Aorta (tissue), 5 donors: Measurements from ENCODE around the gene PTPRA. TPM values are rescaled to one million over a fixed set of nuclear protein-coding genes. Genes with fewer than 3 reads are reported as not detected.

ENCODE experiments used
- ATAC-seq: fragments of 200-7000 bp; cut with Tn5 transposase; one replicate; pipeline ENCODE4 v1.9.1; 2022; ENCODE audit warnings: moderate library complexity; ENCODE audit not compliant: low FRiP score
- DNase-seq, 2 donors: peaks; one replicate each; pipeline ENCODE4 v3.0.0-alpha.2; 2020
- H3K27ac ChIP-seq, 2 donors: one replicate each; pipeline ENCODE4 v1.5.1; 2013; ENCODE audit warnings: low read length in 2 of 2, mild to moderate bottlenecking in 2 of 2, moderate library complexity in 2 of 2, control low read depth in 1 of 2, inconsistent platforms in 1 of 2, low read depth in 1 of 2
- H3K27me3 ChIP-seq, 2 donors: one replicate each; pipeline ENCODE4 v1.6.1; 2013; ENCODE audit warnings: control low read depth in 1 of 2, low read length in 1 of 2, mild to moderate bottlenecking in 1 of 2, moderate library complexity in 1 of 2; ENCODE audit not compliant: insufficient read depth in 2 of 2, control insufficient read depth in 1 of 2
- H3K36me3 ChIP-seq, 2 donors: one replicate each; pipeline ENCODE4 v1.6.1; 2013; ENCODE audit warnings: control low read depth in 1 of 2, low read length in 1 of 2, mild to moderate bottlenecking in 1 of 2; ENCODE audit not compliant: insufficient read depth in 2 of 2, control insufficient read depth in 1 of 2
- H3K4me1 ChIP-seq, 2 donors: one replicate each; pipeline ENCODE4 v1.6.1; 2013; ENCODE audit warnings: low read length in 2 of 2, control low read depth in 1 of 2, mild to moderate bottlenecking in 1 of 2, moderate library complexity in 1 of 2; ENCODE audit not compliant: insufficient read depth in 2 of 2, control insufficient read depth in 1 of 2
- H3K4me3 ChIP-seq, 2 donors: one replicate each; pipeline ENCODE4 v1.5.1; 2013; ENCODE audit warnings: low read length in 2 of 2, control low read depth in 1 of 2, mild to moderate bottlenecking in 1 of 2
- H3K9me3 ChIP-seq: one replicate; pipeline ENCODE4 v1.6.1; 2013; ENCODE audit warnings: mild to moderate bottlenecking, low read length; ENCODE audit not compliant: control insufficient read depth
- WGBS, 2 donors: extraction: QIAGEN DNeasy Blood & Tissue Kit; methylation state at CpG; one replicate each; pipeline ENCODE4 v1.1.7; 2013; 5-methylcytosine and 5-hydroxymethylcytosine counted together
- intact Hi-C, 2 donors: fragments of 100-400 bp; cut with DNase I; formaldehyde crosslinking; loops; one replicate each; pipeline versions ENCODE4 v1.14.2 to v1.15.0; 2022
- polyA plus RNA-seq, 2 donors: library from polyadenylated mRNA; stranded (reverse); fragments of 200-250 nt; gene quantifications; one replicate each; pipeline ENCODE4 v1.2.3, GENCODE V29; 2013
- total RNA-seq, 2 donors: library from RNA; stranded (reverse); fragmentation: NEBNext Ultra II Directional; extraction: Animal tissue kit (Norgen Biotek cat#: 25700); gene quantifications; one replicate each; pipeline ENCODE4 v1.2.1, GENCODE V29; 2021
- donor health status: healthy with polysubstance abuse.
- donor health status: Bipolar disorder and iron deficiency.
- donor health status: DM: no; HTN: no; CAD: no.
- donor health status: DM: no; HTN: no; CAD: no.
- donor health status: DM: yes; HTN: yes; CAD: no.

The PTPRA gene
- total and polyA plus RNA-seq, 4 donors: 15.9 to 69.7 (median 49.4) TPM

GRCh38 chr20:2835331-2835796 lies 37.9 kb upstream of the PTPRA start:
- 92 to 95% methylated on average over 6 of the region's 6 CpGs for WGBS, 2 donors
- intact Hi-C loops: loop anchor here in 1 of 2 donors (10.0 kb wide), 1 partner anchor 311 kb away; no protein-coding TSS in a partner anchor
- H3K9me3 ChIP-seq: no peaks in the 10 kb centered on the region

GRCh38 chr20:2836035-2836434 lies 37.2 kb upstream of the PTPRA start:
- Histone ChIP-seq H3K4me1 (no peaks in the 10 kb centered on the region), H3K27me3 (no peaks in the 10 kb centered on the region), H3K27ac (no peak overlapping the region), H3K9me3 (no peaks in the 10 kb centered on the region), H3K36me3 (no peaks in the 10 kb centered on the region), H3K4me3 (no peak overlapping the region)
- DNase-seq (no peak), ATAC-seq (no peak)
- WGBS, 2 donors: 83 to 92% methylated on average over 5 of the region's 5 CpGs
- intact Hi-C loops: loop anchor here in 1 of 2 donors (10.0 kb wide), 1 partner anchor 311 kb away; no protein-coding TSS in a partner anchor

More at GRCh38 chr20:2835331-2835796, 37.9 kb upstream of the PTPRA start:
- no peak for ATAC-seq
- Histone ChIP-seq H3K4me3 (no peak overlapping the region), H3K4me1 (no peaks in the 10 kb centered on the region), H3K27ac (no peak overlapping the region), H3K27me3 (no peaks in the 10 kb centered on the region), H3K36me3 (no peaks in the 10 kb centered on the region)
- DNase-seq: no peak

DNA sequence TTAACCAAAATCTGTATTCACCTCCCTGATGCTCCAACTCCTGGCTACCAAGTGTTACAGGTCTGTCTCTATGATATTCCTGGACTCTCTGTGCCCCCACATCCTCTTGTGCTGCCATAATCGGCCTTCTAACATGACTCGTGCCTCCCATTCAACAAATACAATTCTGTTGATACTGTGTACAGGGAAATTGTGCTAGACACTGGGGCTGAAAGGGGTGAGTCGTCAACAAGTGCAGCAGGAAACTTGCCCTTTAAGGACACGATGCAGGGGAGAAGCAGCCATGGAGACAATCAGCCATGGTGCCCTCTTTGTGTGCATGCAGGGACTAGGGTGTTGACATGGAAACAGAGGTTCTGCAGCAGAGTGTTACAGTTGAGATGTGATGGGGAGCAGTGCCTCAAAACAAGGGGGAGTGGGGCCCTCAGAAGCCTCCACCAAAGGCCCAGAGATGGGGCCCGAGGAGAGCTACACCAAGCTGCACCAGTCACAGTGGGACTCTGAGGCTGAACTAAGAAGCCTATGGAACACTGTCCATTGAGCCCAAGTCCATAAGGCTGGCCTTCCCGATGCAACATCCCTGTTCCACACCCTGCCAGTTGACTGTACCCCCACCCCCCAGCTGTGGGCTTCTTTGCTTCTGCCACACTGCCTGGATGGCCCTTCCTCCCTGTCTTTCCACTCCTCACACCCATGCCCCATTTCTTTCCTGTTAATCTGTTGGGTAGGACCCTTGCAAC lies 35.9 kb upstream of the PTPRA start:
- Histone ChIP-seq H3K27ac (no peak overlapping the region), H3K36me3 (no peaks in the 10 kb centered on the region), H3K4me1 (no peaks in the 10 kb centered on the region), H3K9me3 (no peaks in the 10 kb centered on the region), H3K4me3 (no peak overlapping the region), H3K27me3 (no peaks in the 10 kb centered on the region)
- ATAC-seq: no peak
- intact Hi-C loops: loop anchor here in 1 of 2 donors (10.0 kb wide), 1 partner anchor 313 kb away; no protein-coding TSS in a partner anchor
- DNase-seq: no peak
- WGBS, 2 donors: 85 to 91% methylated on average over 6 of the region's 6 CpGs

- WGBS, 2 donors: 97 to 98% methylated on average over 19 of the region's 19 CpGs
- DNase-seq (no peak), ATAC-seq (no peak)
- H3K36me3 ChIP-seq: no peaks in the 10 kb centered on the region
- intact Hi-C loops: loop anchor here in 1 of 2 donors (10.0 kb wide), 1 partner anchor 313 kb away; no protein-coding TSS in a partner anchor
- H3K4me3 ChIP-seq: no peak overlapping the region
- no peaks in the 10 kb centered on the region for H3K27me3 ChIP-seq
- H3K9me3 ChIP-seq: no peaks in the 10 kb centered on the region
- no peaks in the 10 kb centered on the region for H3K4me1 ChIP-seq
- no peak overlapping the region for H3K27ac ChIP-seq
These were observed 35.0 kb upstream of the PTPRA start for GRCh38 chr20:2838170-2838797.

DNA sequence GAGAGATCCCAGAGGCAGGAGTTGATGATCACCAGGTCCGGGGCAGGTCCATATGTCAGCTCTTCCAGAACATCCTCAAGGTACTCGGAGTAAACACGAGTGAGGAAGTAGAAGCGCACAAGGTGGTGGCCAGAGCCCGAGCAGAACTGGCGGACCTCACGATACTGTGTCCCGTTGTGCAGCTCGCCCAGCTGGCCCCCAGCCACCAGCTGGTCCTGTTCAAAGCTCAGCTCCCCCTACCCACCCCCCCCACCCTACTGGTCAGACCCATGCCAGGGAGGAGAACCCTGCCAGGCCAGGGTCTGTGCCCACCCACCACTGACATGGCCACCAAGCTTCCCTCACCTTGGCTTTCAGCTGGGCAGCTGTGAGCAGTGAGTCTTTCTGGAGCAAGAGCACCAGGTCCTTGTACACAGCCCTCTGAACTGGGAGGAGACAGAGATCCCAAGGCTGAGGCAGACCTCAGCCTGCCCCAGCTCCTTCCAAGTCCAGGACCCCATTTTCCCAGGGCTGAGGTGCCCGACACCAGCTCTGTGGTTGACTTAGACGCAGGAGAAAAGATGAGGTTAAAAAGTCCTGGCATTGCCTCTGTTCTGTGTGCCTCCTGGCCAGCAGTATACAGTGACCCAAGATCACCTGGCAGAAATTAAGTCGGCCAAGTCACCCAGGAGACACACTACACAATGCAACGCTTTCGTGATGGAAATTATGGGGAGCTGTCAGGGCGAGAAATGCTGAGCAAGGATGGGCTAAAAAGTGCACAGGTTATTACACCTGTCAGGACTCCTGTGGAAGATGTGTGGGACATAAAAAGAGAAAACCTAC lies 34.2 kb upstream of the PTPRA start:
- intact Hi-C loops: loop anchor here in 1 of 2 donors (10.0 kb wide), 1 partner anchor 314 kb away; no protein-coding TSS in a partner anchor
- Histone ChIP-seq H3K27ac (no peak overlapping the region), H3K27me3 (no peaks in the 10 kb centered on the region), H3K4me3 (no peak overlapping the region), H3K4me1 (no peaks in the 10 kb centered on the region), H3K9me3 (no peaks in the 10 kb centered on the region), H3K36me3 (no peaks in the 10 kb centered on the region)
- ATAC-seq (no peak), DNase-seq (no peak)
- WGBS, 2 donors: 91 to 92% methylated on average over 15 of the region's 15 CpGs

DNA sequence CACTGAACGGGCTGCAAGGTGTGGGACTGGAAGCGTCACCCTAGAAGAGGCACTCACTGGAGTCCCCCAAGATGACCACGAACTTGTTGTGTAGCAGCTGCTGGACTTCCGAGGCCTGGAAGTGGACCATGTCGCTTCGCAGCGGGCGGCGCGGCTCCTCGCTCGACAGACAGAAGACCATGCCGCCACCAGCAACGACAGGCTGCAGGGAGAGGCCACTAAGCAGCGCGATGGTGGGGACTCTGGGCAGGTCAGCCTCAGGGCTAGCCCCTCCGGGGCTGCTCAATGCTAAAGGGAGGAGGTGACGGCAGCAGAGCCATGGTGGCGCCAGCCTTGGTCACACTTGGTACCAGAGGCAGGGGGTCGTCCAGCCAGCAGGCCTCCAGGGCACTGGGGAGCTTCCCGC lies 33.5 kb upstream of the PTPRA start:
- DNase-seq: no peak
- no peaks in the 10 kb centered on the region for H3K36me3 ChIP-seq
- H3K27me3 ChIP-seq: no peaks in the 10 kb centered on the region
- 82 to 93% methylated on average over 18 to 21 of the region's 21 CpGs for WGBS, 2 donors
- ATAC-seq: no peak
- H3K4me1 ChIP-seq: no peaks in the 10 kb centered on the region
- intact Hi-C loops: loop anchor here in 1 of 2 donors (10.0 kb wide), 1 partner anchor 315 kb away; no protein-coding TSS in a partner anchor
- H3K9me3 ChIP-seq: no peaks in the 10 kb centered on the region
- no peak overlapping the region for H3K27ac ChIP-seq
- H3K4me3 ChIP-seq: peak overlapping the region in 1 of 2 donors; percentile 97

- H3K4me1 ChIP-seq: no peaks in the 10 kb centered on the region
- no peaks in the 10 kb centered on the region for H3K9me3 ChIP-seq
- no peaks in the 10 kb centered on the region for H3K27me3 ChIP-seq
- H3K36me3 ChIP-seq: no peaks in the 10 kb centered on the region
- H3K27ac ChIP-seq: peak within 1 kb of the TSS in 1 of 2 donors; percentile 92
- WGBS, 2 donors: 2 to 3% methylated on average over 70 to 98 of the region's 98 CpGs
- peak within 1 kb of the TSS; percentile 84 to 97 for H3K4me3 ChIP-seq
- peak; percentile 98 for ATAC-seq
- intact Hi-C loops: no loop called here
- peak; percentile 94 to 97 for DNase-seq
These were observed 32.9 kb upstream of the PTPRA start, which contains the start of the genes PCED1A and VPS16 for GRCh38 chr20:2840138-2840966. PCED1A (minus strand) TSS chr20:2840655; CDS start chr20:2839912, 743 bp downstream. VPS16 (plus strand) TSS chr20:2840745; CDS start chr20:2840775, 30 bp downstream.
